ENCODE results near the gene CCDC87. TPM values are rescaled to one million over a fixed set of nuclear protein-coding genes. Genes with fewer than 3 reads are reported as not detected.
A peak's percentile ranks its signal among the peaks of the same experiment; 100 is the strongest.
"Not testable (repeated sequence)": the region's sequence is repeated elsewhere in the genome, so short reads cannot be mapped to it uniquely, and the experiment has no call there.

Gene CCDC87
- total RNA-seq, 6 experiments from 2014 or later = 0.19 to 0.66 (median 0.37) TPM

- Mint-ChIP-seq H3K27me3 (ENCODE audit: insufficient read depth) (peaks cover 10% of the 10 kb centered on the region), H3K4me1 (ENCODE audit: low read depth) (peaks cover 25% of the 10 kb centered on the region), H3K36me3 (ENCODE audit: low read depth) (peaks cover 21% of the 10 kb centered on the region), H3K9me3 (no peaks in the 10 kb centered on the region), H3K27ac (no peak overlapping the region), H3K4me3 (no peak overlapping the region)
- TF ChIP-seq, protein P1, sequence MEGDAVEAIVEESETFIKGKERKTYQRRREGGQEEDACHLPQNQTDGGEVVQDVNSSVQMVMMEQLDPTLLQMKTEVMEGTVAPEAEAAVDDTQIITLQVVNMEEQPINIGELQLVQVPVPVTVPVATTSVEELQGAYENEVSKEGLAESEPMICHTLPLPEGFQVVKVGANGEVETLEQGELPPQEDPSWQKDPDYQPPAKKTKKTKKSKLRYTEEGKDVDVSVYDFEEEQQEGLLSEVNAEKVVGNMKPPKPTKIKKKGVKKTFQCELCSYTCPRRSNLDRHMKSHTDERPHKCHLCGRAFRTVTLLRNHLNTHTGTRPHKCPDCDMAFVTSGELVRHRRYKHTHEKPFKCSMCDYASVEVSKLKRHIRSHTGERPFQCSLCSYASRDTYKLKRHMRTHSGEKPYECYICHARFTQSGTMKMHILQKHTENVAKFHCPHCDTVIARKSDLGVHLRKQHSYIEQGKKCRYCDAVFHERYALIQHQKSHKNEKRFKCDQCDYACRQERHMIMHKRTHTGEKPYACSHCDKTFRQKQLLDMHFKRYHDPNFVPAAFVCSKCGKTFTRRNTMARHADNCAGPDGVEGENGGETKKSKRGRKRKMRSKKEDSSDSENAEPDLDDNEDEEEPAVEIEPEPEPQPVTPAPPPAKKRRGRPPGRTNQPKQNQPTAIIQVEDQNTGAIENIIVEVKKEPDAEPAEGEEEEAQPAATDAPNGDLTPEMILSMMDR (IDR thresholded peaks at IDR 0.05) = no peak
- no peak for DNase-seq
These were observed 21.2 kb upstream of the CCDC87 start for GRCh38 chr11:66614073-66614472.

DNA sequence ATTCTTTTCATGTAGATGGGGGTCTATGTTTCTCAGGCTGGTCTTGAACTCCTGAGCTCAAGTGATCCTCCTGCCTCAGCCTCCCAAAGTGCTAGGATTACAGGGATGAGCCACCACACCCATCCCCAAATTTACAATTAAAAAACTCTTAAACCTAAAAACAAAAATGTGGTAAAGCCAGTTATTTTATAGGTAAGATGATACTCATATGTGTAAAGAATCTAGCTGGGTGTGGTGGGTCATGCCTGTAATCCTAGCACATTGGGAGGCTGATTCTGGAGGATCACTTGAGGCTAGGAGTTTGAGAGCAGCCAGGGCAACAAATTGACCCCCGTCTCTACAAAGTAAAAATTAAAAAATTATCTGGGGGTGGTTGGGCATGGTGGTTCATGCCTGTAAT lies 19.6 kb upstream of the CCDC87 start:
- peaks cover 5% of the 10 kb centered on the region for H3K36me3 Mint-ChIP-seq (ENCODE audit: low read depth)
- no peak overlapping the region for H3K4me3 Mint-ChIP-seq
- no peaks in the 10 kb centered on the region for H3K9me3 Mint-ChIP-seq
- TF ChIP-seq, protein P1 (IDR thresholded peaks at IDR 0.05) = no peak
- H3K27ac Mint-ChIP-seq = no peak overlapping the region; the same call in 1 of the 2 replicates
- peaks cover 18% of the 10 kb centered on the region for H3K4me1 Mint-ChIP-seq (ENCODE audit: low read depth)
- H3K27me3 Mint-ChIP-seq (ENCODE audit: insufficient read depth) = peaks cover 10% of the 10 kb centered on the region; the same call in 1 of the 2 replicates
- DNase-seq = no peak

DNA sequence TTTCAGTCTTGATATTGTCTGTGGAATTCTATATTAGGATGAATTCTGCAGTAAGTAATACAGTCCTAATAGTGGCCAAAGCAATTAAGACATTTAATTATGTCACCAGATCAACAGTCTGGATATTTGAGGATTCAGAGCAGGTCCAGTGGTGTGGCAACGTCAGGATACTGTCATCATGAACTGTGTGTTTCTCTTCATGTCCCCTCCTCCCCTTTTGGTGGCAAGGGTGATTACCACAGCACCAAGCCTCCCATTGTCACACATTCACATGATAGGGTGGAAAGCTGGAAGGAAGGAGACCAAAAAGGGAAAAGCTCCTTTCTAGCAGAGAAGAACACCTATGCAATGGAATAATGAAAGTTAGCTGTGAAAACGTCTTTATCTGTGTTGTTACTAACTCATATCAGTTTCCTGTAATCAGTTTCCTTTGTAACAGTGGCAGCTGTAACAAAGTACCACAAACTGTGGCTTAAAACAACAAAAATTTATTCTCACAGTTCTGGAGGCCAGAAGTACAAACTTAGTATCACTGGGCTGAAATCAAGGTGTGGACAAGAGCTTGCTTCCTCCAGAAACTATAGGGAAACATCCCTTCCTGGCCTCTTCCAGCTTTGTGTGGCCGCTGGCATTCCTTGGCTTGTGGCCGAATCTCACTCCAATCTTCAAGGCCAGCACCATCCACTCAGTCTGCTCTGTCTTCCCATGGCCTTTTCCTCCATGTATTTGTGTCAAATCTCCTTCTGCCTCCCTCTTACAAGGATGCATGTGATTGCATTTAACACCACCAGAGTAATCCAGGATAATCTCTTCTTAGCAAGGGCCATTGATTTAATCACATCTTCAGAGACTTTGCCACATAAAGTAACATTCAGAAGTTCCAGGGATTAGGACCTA lies 17.1 kb upstream of the CCDC87 start:
- no peaks in the 10 kb centered on the region for H3K27me3 Mint-ChIP-seq (ENCODE audit: insufficient read depth)
- no peaks in the 10 kb centered on the region for H3K36me3 Mint-ChIP-seq (ENCODE audit: low read depth)
- no peak for DNase-seq
- no peak overlapping the region for H3K27ac Mint-ChIP-seq
- H3K4me3 Mint-ChIP-seq = no peak overlapping the region
- peaks cover 12% of the 10 kb centered on the region for H3K4me1 Mint-ChIP-seq (ENCODE audit: low read depth)
- H3K9me3 Mint-ChIP-seq = no peaks in the 10 kb centered on the region
- TF ChIP-seq, protein P1 (IDR thresholded peaks at IDR 0.05) = no peak

- Mint-ChIP-seq H3K27me3 (ENCODE audit: insufficient read depth) (no peaks in the 10 kb centered on the region), H3K36me3 (ENCODE audit: low read depth) (0 out of 2 replicates have a peak, but pooled peaks cover 2% of the 10 kb centered on the region), H3K27ac (peak overlapping the region; percentile 92), H3K4me3 (peak overlapping the region; percentile 49), H3K4me1 (ENCODE audit: low read depth) (peaks cover 13% of the 10 kb centered on the region), H3K9me3 (no peaks in the 10 kb centered on the region)
- peak; percentile 15 for DNase-seq
- TF ChIP-seq, protein P1 (IDR thresholded peaks at IDR 0.05) = no peak
These were observed 14.4 kb upstream of the CCDC87 start for GRCh38 chr11:66607126-66607834.

DNA sequence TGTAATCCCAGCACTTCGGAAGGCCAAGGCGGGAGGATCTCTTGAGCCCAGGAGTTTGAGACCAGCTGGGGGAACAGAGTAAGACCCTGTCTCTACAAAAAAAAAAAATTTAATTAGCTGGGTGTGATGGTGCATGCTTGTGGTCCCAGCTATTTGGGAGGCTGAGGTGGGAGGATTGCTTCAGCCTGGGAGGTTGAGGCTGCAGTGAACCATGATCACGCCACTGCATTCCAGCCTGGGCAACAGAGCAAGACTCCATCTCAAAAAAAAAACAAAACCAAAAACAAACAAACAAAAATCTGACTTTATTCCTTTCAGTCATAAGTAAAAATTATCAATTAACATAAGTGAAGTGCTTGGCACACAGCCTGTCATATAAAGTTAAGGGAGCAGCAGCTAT lies 13.7 kb upstream of the CCDC87 start:
- not testable (repeated sequence) for DNase-seq; H3K4me3 Mint-ChIP-seq; H3K27me3 Mint-ChIP-seq (ENCODE audit: insufficient read depth); H3K36me3 Mint-ChIP-seq (ENCODE audit: low read depth); H3K9me3 Mint-ChIP-seq; H3K27ac Mint-ChIP-seq
- H3K4me1 Mint-ChIP-seq (ENCODE audit: low read depth) = peaks cover 19% of the 10 kb centered on the region

DNA sequence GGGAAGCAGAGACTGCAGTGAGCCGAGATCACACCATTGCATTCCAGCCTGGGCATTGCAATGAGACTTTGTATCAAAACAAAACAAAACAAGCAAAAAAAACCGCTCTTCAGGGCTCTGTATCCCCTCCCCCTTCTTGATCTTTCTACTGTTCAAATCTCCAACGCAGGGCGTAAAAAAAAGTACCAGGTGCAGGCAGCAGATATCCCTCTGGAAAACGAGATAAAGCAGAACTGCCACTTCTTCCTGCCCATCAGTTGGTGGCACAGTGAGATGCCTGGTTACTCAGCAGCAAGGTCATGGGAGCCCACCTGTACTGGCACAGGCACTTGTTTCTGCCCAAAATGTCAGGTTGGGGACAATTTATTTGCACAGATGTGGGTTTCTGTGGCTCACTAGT lies 11.3 kb upstream of the CCDC87 start:
- H3K4me3 Mint-ChIP-seq = no peak overlapping the region
- H3K27ac Mint-ChIP-seq = no peak overlapping the region
- H3K9me3 Mint-ChIP-seq = no peaks in the 10 kb centered on the region
- H3K36me3 Mint-ChIP-seq (ENCODE audit: low read depth) = 0 out of 2 replicates have a peak, but pooled peaks cover 4% of the 10 kb centered on the region
- H3K4me1 Mint-ChIP-seq (ENCODE audit: low read depth) = peaks cover 19% of the 10 kb centered on the region
- no peak for DNase-seq
- H3K27me3 Mint-ChIP-seq (ENCODE audit: insufficient read depth) = no peaks in the 10 kb centered on the region
- TF ChIP-seq, protein P1 (IDR thresholded peaks at IDR 0.05) = no peak
